GM19397 (cell line): ENCODE results near the gene KIF23.

Experiments
- ATAC-seq: cut with Tn5 transposase; IDR thresholded peaks from one replicate; pipeline ENCODE4 v1.9.1; 2021; ENCODE audit warnings: mild to moderate bottlenecking, moderate library complexity; ENCODE audit not compliant: unreplicated experiment

The KIF23 gene

DNA sequence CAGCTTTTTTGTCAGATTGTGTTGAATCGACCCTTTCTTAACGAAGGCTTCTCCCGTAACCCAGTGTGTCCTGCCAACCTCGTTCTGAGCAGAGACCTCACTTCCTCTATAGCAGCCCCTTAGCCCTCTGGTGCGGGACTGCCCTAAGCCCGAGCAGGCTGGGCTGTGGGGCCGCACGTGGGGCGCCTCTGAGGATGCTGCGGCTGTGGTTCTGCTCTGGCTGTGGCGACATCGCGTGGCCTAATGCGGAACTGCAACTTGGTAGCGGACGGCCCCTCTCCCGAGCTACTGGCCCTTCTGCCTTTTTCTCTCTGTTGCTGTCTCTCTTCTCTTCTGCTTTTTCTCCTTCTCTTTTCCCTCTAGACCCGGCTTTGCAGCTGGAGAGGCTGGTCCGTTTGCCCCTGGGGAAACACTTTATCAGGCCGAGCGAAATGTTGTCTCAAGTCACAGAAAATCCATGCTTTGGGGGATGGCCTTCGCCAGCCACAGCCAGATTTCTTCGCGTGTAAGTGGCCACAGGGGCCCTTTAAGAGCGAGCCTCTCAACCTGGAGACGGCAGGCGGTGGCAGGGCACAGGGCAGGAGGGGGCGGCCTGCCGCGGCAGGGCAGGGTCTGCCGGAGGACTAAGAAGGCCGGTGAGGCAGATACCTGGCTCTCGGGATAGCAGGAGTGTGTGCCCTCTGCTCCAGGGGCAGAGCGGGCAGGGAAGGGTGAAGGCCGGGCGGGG, 19.4 kb upstream of the KIF23 start:
- ATAC-seq, result no peak

- no peak for ATAC-seq
Measured at GRCh38 chr15:69395460-69395859, 18.7 kb upstream of the KIF23 start.

DNA sequence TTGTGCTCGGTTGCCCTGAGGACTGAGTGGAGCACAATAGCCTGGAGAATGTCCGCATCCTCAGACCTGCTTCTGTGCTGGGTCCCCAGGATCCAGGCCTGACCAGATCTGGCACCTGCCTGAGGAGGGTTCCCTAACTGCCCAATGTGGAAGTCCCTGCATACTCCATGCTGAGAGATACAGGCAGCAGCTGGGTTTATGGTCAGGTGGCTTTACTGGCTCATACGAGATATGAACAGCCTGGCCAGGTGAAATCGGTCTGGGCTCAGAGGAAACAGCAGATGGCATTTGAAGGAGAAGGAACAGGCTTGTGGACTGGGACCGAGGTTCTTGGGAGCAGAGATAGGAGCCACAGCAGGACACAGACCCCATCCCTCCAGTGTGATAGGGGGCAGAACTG, 18.2 kb upstream of the KIF23 start:
- ATAC-seq, result no peak

DNA sequence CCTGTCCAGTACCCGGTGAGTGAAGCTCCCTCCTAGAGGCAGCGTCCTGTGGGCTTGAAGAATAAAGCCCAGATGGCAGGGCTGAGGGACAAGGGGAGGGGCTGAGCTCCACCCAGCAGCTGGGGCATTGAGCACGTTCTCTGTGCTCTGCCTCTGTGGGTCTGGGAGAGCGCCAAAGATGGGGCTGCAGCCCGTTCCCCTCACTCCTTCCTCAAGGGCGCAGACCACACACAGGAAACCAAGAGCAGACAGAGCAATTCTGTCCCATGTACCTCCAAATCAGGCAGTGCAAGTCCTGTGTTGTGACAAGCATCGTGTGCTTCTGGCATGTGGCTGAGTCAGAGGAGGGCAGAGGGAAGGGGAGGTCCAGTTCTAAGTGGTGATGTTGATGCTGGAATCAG, 15.7 kb upstream of the KIF23 start:
- no peak for ATAC-seq

DNA sequence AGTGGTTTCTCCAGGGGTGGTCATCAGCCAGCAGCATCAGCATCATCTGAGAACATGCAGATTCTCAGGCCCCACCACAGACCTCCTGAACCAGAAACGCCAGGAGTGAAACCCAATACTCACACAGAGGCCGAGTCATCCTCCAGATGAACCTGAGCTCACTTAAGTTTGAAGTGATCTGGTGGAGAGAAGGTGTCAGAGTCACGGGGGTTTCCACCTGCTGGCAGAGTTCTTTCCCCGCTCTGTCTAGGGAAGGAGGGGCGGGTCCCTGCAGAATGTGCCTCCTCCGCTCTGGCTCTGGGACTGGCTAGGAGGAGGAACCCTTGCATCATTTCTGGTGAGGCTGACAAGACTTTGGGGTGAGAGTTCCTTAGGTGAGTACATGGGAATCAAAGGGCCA, 13.3 kb upstream of the KIF23 start:
- ATAC-seq, result no peak

- no peak for ATAC-seq
Measured at GRCh38 chr15:69402816-69403215, 11.3 kb upstream of the KIF23 start.

- ATAC-seq, result no peak
Measured at GRCh38 chr15:69403594-69403993, 10.6 kb upstream of the KIF23 start.

GRCh38 chr15:69405110-69405509, 9.0 kb upstream of the KIF23 start:
- no peak for ATAC-seq

GRCh38 chr15:69407719-69408400, 6.3 kb upstream of the KIF23 start:
- ATAC-seq, result no peak

DNA sequence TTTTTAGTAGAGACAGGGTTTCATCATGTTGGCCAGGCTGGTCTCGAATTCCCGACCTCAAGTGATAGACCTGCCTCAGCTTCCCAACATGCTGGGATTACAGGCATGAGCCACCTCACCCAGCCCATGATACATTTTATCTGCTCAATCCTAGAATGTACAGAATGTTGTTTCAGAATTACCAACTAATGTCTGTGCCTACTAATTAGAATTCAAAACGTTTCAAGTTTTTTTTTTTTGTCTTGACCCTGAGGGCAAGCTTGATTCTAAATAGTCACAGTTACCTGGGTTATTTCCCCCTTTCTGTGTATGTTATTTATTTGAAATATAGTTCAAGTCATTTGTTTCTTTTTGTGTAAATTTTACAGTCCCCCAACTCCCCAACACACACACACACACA, 5.3 kb upstream of the KIF23 start:
- no peak for ATAC-seq

DNA sequence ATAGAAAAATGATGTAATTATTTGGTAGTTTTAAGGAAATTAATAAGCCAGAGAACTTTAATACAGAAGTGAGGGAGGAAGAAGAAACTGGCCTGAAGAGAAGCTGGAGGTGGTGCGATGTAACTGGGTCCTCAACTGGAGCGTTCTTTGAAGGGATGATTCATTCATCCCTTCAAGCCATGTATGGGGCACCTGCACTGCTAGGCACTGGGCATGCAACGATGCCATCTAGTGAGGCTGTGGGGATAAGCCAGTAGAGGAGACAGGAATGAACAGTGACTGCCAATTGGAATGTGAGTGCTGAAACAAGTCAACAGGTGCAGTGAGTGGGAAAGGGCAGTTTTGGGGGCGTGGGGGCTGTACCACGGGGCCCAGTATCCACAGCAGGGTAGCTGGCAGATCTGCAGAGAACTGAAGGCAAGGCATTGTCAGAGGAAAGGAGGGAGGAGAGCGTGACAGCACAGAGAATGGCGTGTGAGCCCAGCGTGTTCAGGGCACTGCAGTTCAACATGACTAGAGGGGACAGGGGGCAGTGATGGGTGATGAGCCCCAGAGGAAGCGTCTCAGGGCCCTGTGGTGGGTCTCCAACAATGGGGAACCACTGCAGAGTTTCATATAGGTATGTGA, 3.8 kb upstream of the KIF23 start:
- ATAC-seq, result no peak

DNA sequence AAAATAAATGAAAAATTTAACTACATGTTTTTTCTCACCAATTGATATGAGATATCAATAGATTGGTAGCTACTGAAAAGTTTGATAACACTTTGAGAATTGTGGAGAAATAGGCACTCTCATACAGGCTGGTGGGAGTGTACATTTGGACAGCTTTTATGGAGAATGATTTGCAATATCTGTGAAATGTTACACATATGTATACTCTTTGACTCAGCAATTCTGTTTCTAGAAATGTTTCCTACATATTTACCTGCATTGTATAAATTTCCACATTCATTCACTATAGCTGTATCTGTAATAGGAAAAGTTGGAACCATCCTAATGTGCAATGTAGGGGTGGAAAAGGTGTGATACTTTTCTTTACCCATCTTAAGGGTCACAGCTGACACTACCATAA, 1.9 kb upstream of the KIF23 start:
- no peak for ATAC-seq

DNA sequence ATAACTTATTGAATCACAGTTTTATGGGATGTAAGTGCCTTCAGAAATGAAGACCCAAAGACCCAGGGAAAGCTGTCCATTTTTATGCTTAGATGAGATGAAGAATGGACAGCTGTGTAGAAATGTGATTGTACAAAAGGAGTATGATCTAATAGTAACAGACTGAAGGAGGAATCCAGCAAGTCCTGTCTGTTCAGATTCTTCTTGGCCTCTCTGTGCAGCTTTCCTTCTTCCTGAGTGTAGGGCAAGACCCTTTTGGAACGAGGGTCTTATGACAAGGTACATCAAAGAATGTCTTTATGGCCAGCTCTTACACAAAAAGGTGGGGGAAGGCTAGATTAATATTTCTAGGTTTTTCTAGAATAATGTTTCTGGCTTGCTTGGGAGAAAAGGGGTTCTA, 1.4 kb upstream of the KIF23 start:
- ATAC-seq, result no peak

DNA sequence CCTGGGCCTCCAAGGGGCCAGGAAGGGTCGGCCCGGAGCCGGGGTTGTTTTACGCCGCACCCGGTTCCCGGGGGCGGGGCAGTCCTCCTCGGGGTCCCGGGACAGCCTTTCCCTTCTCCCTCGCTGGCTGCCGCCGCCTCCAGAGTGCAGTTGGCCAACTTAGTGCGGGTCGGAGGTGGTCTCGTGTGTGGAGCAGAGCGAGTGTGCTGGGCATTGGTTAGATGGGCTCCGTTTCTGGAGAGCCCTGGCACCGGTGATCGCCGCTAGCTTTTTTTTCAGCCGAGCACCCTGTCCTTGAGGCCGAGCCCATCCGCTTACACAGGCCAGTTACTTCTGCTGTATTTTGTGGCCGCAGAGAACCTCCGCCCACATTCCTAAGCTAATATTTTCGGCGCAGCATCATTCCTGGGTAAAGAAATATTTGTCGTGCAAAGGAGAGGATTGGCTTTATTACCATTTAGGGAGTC, 585 bp downstream of the KIF23 start:
- peak; percentile 29 for ATAC-seq

DNA sequence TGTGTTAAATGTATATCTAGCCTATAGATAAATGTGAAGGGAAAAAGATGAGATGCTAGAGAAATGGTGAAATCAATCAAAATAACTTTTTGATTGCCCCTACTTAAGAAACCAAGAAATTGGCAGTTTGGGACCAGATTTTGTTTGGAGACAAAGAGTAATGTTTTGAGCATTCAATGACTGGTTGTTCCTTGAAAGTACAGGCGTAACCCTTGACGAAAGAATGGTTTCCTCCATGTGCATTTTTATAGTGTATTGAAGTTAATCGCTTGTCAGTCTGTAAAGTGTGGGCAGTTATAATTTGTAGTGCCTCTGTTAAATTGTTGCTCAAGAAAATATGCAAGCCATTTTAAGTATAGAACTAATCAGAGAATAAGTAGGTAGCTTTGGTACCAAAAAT, 1.2 kb downstream of the KIF23 start:
- ATAC-seq, result no peak

- no peak for ATAC-seq
Measured at GRCh38 chr15:69417581-69417980, 3.4 kb downstream of the KIF23 start.

DNA sequence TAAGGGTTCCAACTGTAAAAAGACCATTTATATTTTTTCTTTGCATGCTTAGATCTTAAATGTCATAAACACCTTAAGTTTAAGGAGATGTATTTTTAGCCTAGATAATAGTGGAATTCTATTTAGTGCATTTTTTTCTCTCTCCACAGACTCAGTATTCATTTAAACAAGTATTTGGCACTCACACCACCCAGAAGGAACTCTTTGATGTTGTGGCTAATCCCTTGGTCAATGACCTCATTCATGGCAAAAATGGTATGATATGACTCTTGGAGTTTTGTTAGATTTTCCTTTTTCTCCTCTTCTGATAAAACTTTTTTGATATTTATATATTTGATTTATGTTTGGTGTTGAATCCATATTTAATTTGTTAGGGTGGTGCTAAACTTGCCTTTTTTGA, 7.3 kb downstream of the KIF23 start:
- no peak for ATAC-seq

- ATAC-seq, result no peak
Measured at GRCh38 chr15:69422336-69422895, 8.3 kb downstream of the KIF23 start.

- ATAC-seq, result no peak
Measured at GRCh38 chr15:69424001-69424400, 9.9 kb downstream of the KIF23 start.

GRCh38 chr15:69424748-69425413, 10.7 kb downstream of the KIF23 start:
- ATAC-seq, result no peak

DNA sequence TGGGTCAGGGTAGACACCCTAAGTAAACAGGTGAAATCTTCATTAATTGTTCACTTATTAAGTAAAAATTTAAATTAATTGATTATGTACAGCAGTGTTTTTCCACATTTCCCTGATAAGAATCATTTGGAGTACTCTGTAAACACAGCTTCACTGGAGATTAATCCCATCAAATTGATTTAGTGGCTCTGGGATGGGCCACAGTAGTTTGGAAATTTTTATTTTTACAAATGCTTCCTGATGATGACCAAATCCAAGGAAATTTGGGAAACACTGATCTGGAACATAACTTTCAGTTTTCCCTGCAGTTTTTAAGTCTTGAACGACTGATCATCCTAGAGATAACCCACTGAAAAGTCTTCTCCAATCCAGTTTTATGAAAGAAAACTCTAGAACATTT, 19.7 kb downstream of the KIF23 start:
- no peak for ATAC-seq
